ENCODE data around the gene ANKRD13A. TPM values are rescaled to one million over a fixed set of nuclear protein-coding genes. Genes with fewer than 3 reads are reported as not detected.

ANKRD13A gene
- total RNA-seq, 1 donor from 2014 or later = 52.2 TPM

DNA sequence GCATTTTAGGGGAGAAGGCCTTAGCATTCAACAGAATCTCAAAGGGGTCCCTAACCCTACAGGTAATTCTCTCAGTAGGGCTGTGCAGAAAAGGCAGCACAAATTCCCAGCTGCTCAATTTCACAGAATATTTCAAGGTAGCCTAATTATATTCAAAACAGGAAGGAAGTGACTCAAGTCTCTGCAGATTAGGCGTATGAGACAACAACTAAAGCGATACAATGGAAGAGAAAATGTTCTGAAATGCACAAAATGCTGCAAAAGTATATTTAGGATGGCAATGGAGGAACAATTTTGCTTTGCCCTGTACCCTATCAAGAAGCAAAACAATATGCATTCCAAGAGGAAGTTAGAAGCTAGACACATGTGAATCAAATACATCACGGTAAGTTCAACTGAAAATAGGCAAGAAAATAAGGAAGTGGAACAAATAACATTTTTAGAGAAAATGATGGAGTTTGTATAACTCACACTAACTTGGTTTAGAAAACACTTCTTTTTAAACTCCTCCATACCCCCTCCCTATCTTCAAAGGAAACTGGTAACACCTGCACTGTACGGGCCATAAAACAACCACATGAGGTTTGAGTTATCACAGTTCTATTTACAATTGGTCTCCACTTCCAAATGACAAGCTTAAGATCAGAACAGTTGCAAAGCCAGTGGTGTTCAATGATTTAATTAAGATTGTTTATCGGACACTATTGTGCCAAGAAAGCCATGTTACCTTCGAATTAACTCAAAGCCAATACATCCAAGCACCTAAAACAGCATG is 4.6 kb upstream of the ANKRD13A start:
- H3K4me3 ChIP-seq (ENCODE audit: low read length in 3 of 3) = peak overlapping the region; percentile 86 to 90 (median 89)
- H3K36me3 ChIP-seq (ENCODE audit: control insufficient read depth in 3 of 3, insufficient read depth in 3 of 3, low read length in 3 of 3) = peaks cover 3 to 18% (median 13%) of the 10 kb centered on the region in 3 donors
- no peak overlapping the region for H3K27ac ChIP-seq (ENCODE audit: low read depth, low read length)
- no peaks in the 10 kb centered on the region for H3K9me3 ChIP-seq (ENCODE audit: control insufficient read depth in 3 of 3, low read length in 3 of 3)
- H3K4me1 ChIP-seq (ENCODE audit: control insufficient read depth in 3 of 3, insufficient read depth in 3 of 3, low read length in 3 of 3) = peaks cover 20 to 28% (median 21%) of the 10 kb centered on the region in 3 donors
- H3K9ac ChIP-seq (ENCODE audit: low read depth in 1 of 3, low read length in 3 of 3) = peak overlapping the region in 2 of 3 donors; percentile 7 to 92
- no peaks in the 10 kb centered on the region for H3K27me3 ChIP-seq (ENCODE audit: control insufficient read depth in 3 of 3, insufficient read depth in 3 of 3, low read length in 3 of 3)

DNA sequence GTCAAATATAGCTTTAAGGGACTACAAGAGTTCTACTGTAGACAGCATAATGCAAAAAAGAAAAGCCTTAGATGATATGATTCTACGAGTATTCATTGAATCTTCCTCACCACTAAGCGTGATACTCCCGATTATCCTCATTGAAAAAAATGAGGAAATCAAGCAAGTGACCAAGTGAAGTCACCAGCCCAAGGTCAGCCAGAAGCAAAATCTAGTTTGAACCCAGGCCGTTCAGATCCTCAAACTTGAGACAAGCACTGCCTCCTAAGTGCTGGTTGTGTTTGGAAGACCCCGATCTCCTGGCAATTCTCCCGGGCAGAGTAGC is 3.9 kb upstream of the ANKRD13A start:
- H3K9me3 ChIP-seq (ENCODE audit: control insufficient read depth in 3 of 3, low read length in 3 of 3) = no peaks in the 10 kb centered on the region
- peaks cover 3 to 12% (median 10%) of the 10 kb centered on the region in 3 donors for H3K36me3 ChIP-seq (ENCODE audit: control insufficient read depth in 3 of 3, insufficient read depth in 3 of 3, low read length in 3 of 3)
- H3K27ac ChIP-seq (ENCODE audit: low read depth, low read length) = peak overlapping the region; percentile 57
- H3K27me3 ChIP-seq (ENCODE audit: control insufficient read depth in 3 of 3, insufficient read depth in 3 of 3, low read length in 3 of 3) = no peaks in the 10 kb centered on the region
- H3K4me1 ChIP-seq (ENCODE audit: control insufficient read depth in 3 of 3, insufficient read depth in 3 of 3, low read length in 3 of 3) = peaks cover 24 to 31% (median 25%) of the 10 kb centered on the region in 3 donors
- peak overlapping the region; percentile 86 to 90 (median 89) for H3K4me3 ChIP-seq (ENCODE audit: low read length in 3 of 3)
- H3K9ac ChIP-seq (ENCODE audit: low read depth in 1 of 3, low read length in 3 of 3) = peak overlapping the region; percentile 84 to 92 (median 88)

DNA sequence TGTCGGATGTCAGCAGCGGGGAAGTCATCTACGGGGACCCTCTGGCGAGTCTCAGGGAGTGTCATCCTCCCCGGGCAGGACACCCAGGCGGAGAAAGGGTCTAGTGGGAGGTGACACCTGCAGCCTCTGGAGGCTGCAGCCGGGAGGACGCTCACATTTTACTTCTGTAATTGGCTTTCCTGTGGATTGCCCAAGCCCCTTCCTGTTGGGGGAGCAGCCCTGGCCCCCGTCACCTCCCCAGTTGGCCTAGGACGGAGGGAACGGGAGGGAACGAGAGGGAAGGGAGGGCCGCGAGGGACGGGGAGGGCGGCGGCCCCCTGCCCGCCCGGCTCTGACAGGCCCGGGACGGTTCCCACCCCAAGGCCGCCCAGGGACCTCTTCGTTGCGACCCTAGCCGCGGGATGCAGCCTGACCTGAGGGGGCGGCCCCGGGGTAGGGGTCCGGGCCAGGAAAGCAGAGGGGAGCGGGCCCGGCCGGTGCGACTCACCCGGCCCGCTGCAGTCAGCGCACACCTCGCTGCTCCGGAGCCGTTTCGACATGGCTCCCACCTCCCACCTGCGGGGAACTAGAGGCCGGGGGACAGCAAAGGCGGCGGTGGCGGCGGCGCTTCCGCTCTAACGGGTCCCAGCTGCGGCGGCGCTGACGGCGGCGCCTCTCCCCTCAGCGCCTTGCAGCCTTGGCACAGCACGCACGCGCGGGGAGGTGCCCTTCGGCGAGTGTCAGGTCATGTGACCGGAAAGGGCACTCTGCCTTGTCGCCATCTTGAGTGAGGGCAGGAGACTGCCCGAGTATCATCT is 3.3 kb upstream of the ANKRD13A start, which contains the start of gene GIT2:
GIT2 (minus strand) TSS at position 683 of the 797 bp plus-strand sequence; CDS start at position 539, 144 bp downstream.
- no peaks in the 10 kb centered on the region for H3K27me3 ChIP-seq (ENCODE audit: control insufficient read depth in 3 of 3, insufficient read depth in 3 of 3, low read length in 3 of 3)
- H3K4me1 ChIP-seq (ENCODE audit: control insufficient read depth in 3 of 3, insufficient read depth in 3 of 3, low read length in 3 of 3) = peaks cover 26 to 33% (median 27%) of the 10 kb centered on the region in 3 donors
- peak within 1 kb of the TSS; percentile 86 to 90 (median 89) for H3K4me3 ChIP-seq (ENCODE audit: low read length in 3 of 3)
- no peaks in the 10 kb centered on the region for H3K9me3 ChIP-seq (ENCODE audit: control insufficient read depth in 3 of 3, low read length in 3 of 3)
- peaks cover 3 to 7% (median 4%) of the 10 kb centered on the region in 3 donors for H3K36me3 ChIP-seq (ENCODE audit: control insufficient read depth in 3 of 3, insufficient read depth in 3 of 3, low read length in 3 of 3)
- H3K9ac ChIP-seq (ENCODE audit: low read depth in 1 of 3, low read length in 3 of 3) = peak within 1 kb of the TSS; percentile 84 to 92 (median 88)
- peak within 1 kb of the TSS; percentile 57 for H3K27ac ChIP-seq (ENCODE audit: low read depth, low read length)

DNA sequence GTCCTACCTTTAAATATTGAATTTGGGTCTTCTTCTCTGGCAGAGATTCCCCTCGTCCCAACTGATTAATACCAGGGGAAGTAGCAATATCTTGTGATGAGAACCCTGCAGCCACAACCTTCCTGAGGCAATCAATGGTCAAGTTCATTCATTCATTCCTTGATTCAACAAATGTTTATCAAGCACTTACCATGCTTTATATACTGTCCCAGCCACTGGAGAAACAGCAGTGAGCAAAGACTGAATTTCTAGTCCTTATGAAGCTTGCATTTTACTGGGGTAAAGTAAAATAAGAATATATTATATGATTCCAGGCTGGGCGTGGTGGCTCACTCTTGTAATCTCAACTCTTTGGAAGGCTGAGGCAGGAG is 2.8 kb upstream of the ANKRD13A start:
- Histone ChIP-seq H3K27ac (ENCODE audit: low read depth, low read length) (no peak overlapping the region), H3K9ac (ENCODE audit: low read depth in 1 of 3, low read length in 3 of 3) (peak overlapping the region in 2 of 3 donors; percentile 88 to 92), H3K4me3 (ENCODE audit: low read length in 3 of 3) (peak overlapping the region; percentile 86 to 90 (median 89)), H3K4me1 (ENCODE audit: control insufficient read depth in 3 of 3, insufficient read depth in 3 of 3, low read length in 3 of 3) (peaks cover 27 to 33% (median 32%) of the 10 kb centered on the region in 3 donors), H3K36me3 (ENCODE audit: control insufficient read depth in 3 of 3, insufficient read depth in 3 of 3, low read length in 3 of 3) (peaks cover 3 to 4% (median 4%) of the 10 kb centered on the region in 3 donors), H3K9me3 (ENCODE audit: control insufficient read depth in 3 of 3, low read length in 3 of 3) (no peaks in the 10 kb centered on the region), H3K27me3 (ENCODE audit: control insufficient read depth in 3 of 3, insufficient read depth in 3 of 3, low read length in 3 of 3) (no peaks in the 10 kb centered on the region)

DNA sequence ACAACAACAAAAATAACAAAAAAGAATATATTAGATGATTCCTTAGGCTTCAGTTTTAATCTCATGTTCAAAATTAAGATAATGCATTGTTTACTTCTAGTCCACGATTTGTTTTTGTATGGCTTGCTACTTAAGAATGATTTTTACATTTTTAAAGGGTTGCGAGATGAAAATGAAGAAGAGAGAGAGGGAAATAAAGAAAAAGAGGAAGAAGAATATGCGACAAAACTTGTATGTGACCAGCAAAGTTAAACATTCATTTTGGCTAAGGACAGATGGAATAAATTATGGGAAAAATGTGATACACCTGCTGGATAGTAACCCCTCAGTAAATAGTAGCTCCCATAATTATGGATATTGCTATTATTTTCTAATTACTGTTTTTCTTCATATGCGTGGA is 1.8 kb upstream of the ANKRD13A start:
- H3K9ac ChIP-seq (ENCODE audit: low read depth in 1 of 3, low read length in 3 of 3) = no peak overlapping the region

DNA sequence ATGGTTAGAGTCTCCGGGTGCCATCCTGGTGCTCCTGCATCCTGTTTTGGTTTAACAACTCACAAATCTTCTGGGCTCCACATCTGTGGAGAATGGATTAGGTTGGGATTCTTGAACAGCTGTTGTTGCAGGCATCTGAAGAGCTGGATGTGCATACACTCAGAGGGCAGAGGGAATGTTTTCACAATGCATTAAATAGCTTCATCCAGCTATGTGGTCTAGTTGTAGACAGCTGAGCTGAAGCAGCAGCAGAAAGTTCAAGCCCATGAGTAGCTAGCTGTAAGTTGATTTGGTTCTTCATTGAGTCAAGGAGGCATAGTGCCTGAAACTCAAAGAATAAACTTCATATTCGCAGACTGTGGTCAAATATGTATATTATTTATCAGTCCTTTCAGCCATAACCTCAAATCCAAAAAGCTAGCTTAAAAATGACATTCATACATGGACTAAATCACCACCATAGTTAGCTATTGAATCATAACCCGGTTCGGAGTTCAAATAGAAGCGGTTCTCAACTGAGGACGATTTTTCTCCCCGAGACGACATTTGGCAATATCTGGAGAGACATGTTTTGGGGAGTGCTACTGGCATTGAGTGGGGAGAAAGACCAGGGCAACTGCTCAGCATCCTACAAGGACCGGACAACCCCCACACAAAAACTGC is 858 bp upstream of the ANKRD13A start:
- H3K4me1 ChIP-seq (ENCODE audit: control insufficient read depth in 3 of 3, insufficient read depth in 3 of 3, low read length in 3 of 3) = peaks cover 27 to 33% (median 33%) of the 10 kb centered on the region in 3 donors
- peak overlapping the region; percentile 81 to 98 (median 95) for H3K9ac ChIP-seq (ENCODE audit: low read depth in 1 of 3, low read length in 3 of 3)
- peak overlapping the region; percentile 86 for H3K27ac ChIP-seq (ENCODE audit: low read depth, low read length)

More for the DNA sequence above, 1.8 kb upstream of the ANKRD13A start:
- no peaks in the 10 kb centered on the region for H3K9me3 ChIP-seq (ENCODE audit: control insufficient read depth in 3 of 3, low read length in 3 of 3)
- no peak overlapping the region for H3K4me3 ChIP-seq (ENCODE audit: low read length in 3 of 3)
- H3K27ac ChIP-seq (ENCODE audit: low read depth, low read length) = no peak overlapping the region
- H3K27me3 ChIP-seq (ENCODE audit: control insufficient read depth in 3 of 3, insufficient read depth in 3 of 3, low read length in 3 of 3) = no peaks in the 10 kb centered on the region
- H3K36me3 ChIP-seq (ENCODE audit: control insufficient read depth in 3 of 3, insufficient read depth in 3 of 3, low read length in 3 of 3) = no peaks in the 10 kb centered on the region
- peaks cover 27 to 33% (median 33%) of the 10 kb centered on the region in 3 donors for H3K4me1 ChIP-seq (ENCODE audit: control insufficient read depth in 3 of 3, insufficient read depth in 3 of 3, low read length in 3 of 3)

DNA sequence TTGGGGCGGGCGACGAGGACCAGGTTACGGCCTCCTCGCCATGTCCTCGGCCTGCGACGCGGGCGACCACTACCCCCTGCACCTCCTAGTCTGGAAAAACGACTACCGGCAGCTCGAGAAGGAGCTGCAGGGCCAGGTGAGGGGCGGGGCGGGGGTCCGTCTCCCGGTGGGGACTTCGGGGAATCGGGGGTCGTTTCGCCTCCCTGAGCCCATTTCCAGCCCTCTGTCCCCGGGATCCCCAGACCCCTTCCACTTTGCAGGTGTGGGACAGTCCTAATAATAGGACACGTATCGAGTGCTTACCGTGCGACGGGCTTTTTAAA is 380 bp downstream of the ANKRD13A start:
- H3K27ac ChIP-seq (ENCODE audit: low read depth, low read length) = no peak overlapping the region
- no peaks in the 10 kb centered on the region for H3K27me3 ChIP-seq (ENCODE audit: control insufficient read depth in 3 of 3, insufficient read depth in 3 of 3, low read length in 3 of 3)
- peaks cover 22 to 29% (median 29%) of the 10 kb centered on the region in 3 donors for H3K4me1 ChIP-seq (ENCODE audit: control insufficient read depth in 3 of 3, insufficient read depth in 3 of 3, low read length in 3 of 3)
- peak overlapping the region; percentile 86 to 91 (median 90) for H3K4me3 ChIP-seq (ENCODE audit: low read length in 3 of 3)
- H3K9ac ChIP-seq (ENCODE audit: low read depth in 1 of 3, low read length in 3 of 3) = peak overlapping the region; percentile 81 to 98 (median 95)
- no peaks in the 10 kb centered on the region for H3K9me3 ChIP-seq (ENCODE audit: control insufficient read depth in 3 of 3, low read length in 3 of 3)
- peaks cover 0 to 6% (median 3%) of the 10 kb centered on the region in 3 donors for H3K36me3 ChIP-seq (ENCODE audit: control insufficient read depth in 3 of 3, insufficient read depth in 3 of 3, low read length in 3 of 3)

More for the DNA sequence above, 858 bp upstream of the ANKRD13A start:
- no peaks in the 10 kb centered on the region for H3K9me3 ChIP-seq (ENCODE audit: control insufficient read depth in 3 of 3, low read length in 3 of 3)
- H3K36me3 ChIP-seq (ENCODE audit: control insufficient read depth in 3 of 3, insufficient read depth in 3 of 3, low read length in 3 of 3) = peaks cover 0 to 3% (median 3%) of the 10 kb centered on the region in 3 donors
- H3K27me3 ChIP-seq (ENCODE audit: control insufficient read depth in 3 of 3, insufficient read depth in 3 of 3, low read length in 3 of 3) = no peaks in the 10 kb centered on the region
- peak overlapping the region; percentile 90 to 91 (median 90) for H3K4me3 ChIP-seq (ENCODE audit: low read length in 3 of 3)

DNA sequence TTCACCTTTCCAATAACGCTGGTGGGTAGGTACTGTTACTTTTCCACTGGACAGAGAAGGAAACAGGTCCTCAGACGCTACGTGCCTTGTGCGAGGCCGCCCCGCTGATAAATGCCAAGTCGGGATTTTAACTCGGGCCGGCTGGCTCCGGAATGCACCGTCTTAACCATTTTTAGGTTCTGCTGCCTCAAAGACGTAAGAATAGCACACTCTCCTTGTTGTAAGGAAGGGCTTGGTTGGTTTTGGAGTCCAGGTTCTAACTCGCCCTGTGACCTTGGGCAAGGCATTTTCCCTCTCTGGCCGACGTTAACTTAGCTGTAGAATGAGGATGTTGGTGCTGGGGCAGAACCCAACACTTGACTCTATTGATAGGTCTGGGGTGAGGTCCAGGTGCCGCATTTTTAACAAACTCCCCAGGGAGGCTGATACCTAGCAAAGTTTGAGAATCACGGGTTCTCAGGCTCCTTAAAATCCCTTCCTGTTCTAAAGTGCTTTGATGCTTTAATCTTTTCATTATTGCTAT is 814 bp downstream of the ANKRD13A start:
- no peak overlapping the region for H3K27ac ChIP-seq (ENCODE audit: low read depth, low read length)
- H3K4me1 ChIP-seq (ENCODE audit: control insufficient read depth in 3 of 3, insufficient read depth in 3 of 3, low read length in 3 of 3) = peaks cover 18 to 25% (median 25%) of the 10 kb centered on the region in 3 donors
- H3K9ac ChIP-seq (ENCODE audit: low read depth in 1 of 3, low read length in 3 of 3) = peak overlapping the region; percentile 81 to 98 (median 95)
- peak overlapping the region; percentile 86 to 91 (median 90) for H3K4me3 ChIP-seq (ENCODE audit: low read length in 3 of 3)
- H3K36me3 ChIP-seq (ENCODE audit: control insufficient read depth in 3 of 3, insufficient read depth in 3 of 3, low read length in 3 of 3) = peaks cover 0 to 6% (median 3%) of the 10 kb centered on the region in 3 donors
- H3K27me3 ChIP-seq (ENCODE audit: control insufficient read depth in 3 of 3, insufficient read depth in 3 of 3, low read length in 3 of 3) = no peaks in the 10 kb centered on the region
- no peaks in the 10 kb centered on the region for H3K9me3 ChIP-seq (ENCODE audit: control insufficient read depth in 3 of 3, low read length in 3 of 3)

DNA sequence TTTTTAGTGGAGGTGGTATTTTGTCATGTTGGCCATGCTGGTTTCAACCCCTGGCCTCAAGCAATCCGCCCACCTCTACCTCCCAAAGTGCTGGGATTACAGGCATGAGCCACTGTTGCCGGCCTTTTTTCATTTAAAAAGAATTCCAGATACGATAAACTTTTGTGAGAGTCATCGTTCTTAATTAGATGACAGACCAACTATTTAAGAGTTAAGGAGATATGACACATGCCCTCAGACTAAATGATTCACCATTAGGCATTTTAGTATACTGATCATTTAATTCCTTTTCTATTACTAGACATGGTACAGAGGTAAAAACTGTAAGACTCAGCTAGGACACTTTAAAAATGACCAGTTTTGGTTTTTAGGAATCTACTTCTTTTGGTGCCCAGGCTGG is 2.4 kb downstream of the ANKRD13A start:
- Histone ChIP-seq H3K9me3 (ENCODE audit: control insufficient read depth in 3 of 3, low read length in 3 of 3) (no peaks in the 10 kb centered on the region), H3K4me1 (ENCODE audit: control insufficient read depth in 3 of 3, insufficient read depth in 3 of 3, low read length in 3 of 3) (peaks cover 12 to 20% (median 15%) of the 10 kb centered on the region in 3 donors), H3K4me3 (ENCODE audit: low read length in 3 of 3) (no peak overlapping the region), H3K9ac (ENCODE audit: low read depth in 1 of 3, low read length in 3 of 3) (no peak overlapping the region), H3K27ac (ENCODE audit: low read depth, low read length) (no peak overlapping the region), H3K36me3 (ENCODE audit: control insufficient read depth in 3 of 3, insufficient read depth in 3 of 3, low read length in 3 of 3) (peaks cover 0 to 6% (median 3%) of the 10 kb centered on the region in 3 donors), H3K27me3 (ENCODE audit: control insufficient read depth in 3 of 3, insufficient read depth in 3 of 3, low read length in 3 of 3) (no peaks in the 10 kb centered on the region)

Measured in skeletal muscle tissue (tissue), 4 donors.